Measurements from ENCODE around the gene MAP3K5.

Gene MAP3K5

GRCh38 chr6:136534268-136534667, 258.0 kb downstream of the MAP3K5 start:
- Mint-ChIP-seq H3K9me3 (no peaks in the 10 kb centered on the region), H3K4me3 (no peak overlapping the region), H3K27ac (no peak overlapping the region), H3K4me1 (no peaks in the 10 kb centered on the region), H3K27me3 (peaks cover 10% of the 10 kb centered on the region), H3K36me3 (no peaks in the 10 kb centered on the region)
- DNase-seq (ENCODE audit: low spot score in 2 of 2) (no peak), ATAC-seq (ENCODE audit: low read depth) (no peak)

- no peaks in the 10 kb centered on the region for H3K4me1 Mint-ChIP-seq
- H3K27me3 Mint-ChIP-seq = peaks cover 10% of the 10 kb centered on the region
- DNase-seq (ENCODE audit: low spot score in 2 of 2) (no peak), ATAC-seq (ENCODE audit: low read depth) (no peak)
- H3K9me3 Mint-ChIP-seq = no peaks in the 10 kb centered on the region
- no peaks in the 10 kb centered on the region for H3K36me3 Mint-ChIP-seq
- no peak overlapping the region for H3K4me3 Mint-ChIP-seq
- no peak overlapping the region for H3K27ac Mint-ChIP-seq
Observed at GRCh38 chr6:136533487-136533886, 258.8 kb downstream of the MAP3K5 start.

- Mint-ChIP-seq H3K9me3 (no peaks in the 10 kb centered on the region), H3K27ac (no peak overlapping the region), H3K4me3 (no peak overlapping the region), H3K27me3 (peaks cover 13% of the 10 kb centered on the region), H3K36me3 (no peaks in the 10 kb centered on the region), H3K4me1 (no peaks in the 10 kb centered on the region)
- DNase-seq (ENCODE audit: low spot score in 2 of 2) (no peak), ATAC-seq (ENCODE audit: low read depth) (no peak)
Observed at GRCh38 chr6:136532030-136532429, 260.2 kb downstream of the MAP3K5 start.

- no peaks in the 10 kb centered on the region for H3K9me3 Mint-ChIP-seq
- ATAC-seq (ENCODE audit: low read depth) (no peak), DNase-seq (ENCODE audit: low spot score in 2 of 2) (no peak)
- H3K27ac Mint-ChIP-seq = no peak overlapping the region
- H3K4me3 Mint-ChIP-seq = no peak overlapping the region
- H3K4me1 Mint-ChIP-seq = peaks cover 8% of the 10 kb centered on the region
- H3K27me3 Mint-ChIP-seq = peaks cover 22% of the 10 kb centered on the region
- no peaks in the 10 kb centered on the region for H3K36me3 Mint-ChIP-seq
Observed at GRCh38 chr6:136529710-136530109, 262.6 kb downstream of the MAP3K5 start.

GRCh38 chr6:136528477-136528876, 263.8 kb downstream of the MAP3K5 start:
- ATAC-seq (ENCODE audit: low read depth) = no peak
- no peak overlapping the region for H3K27ac Mint-ChIP-seq
- no peak for DNase-seq (ENCODE audit: low spot score in 2 of 2)
- H3K4me3 Mint-ChIP-seq = no peak overlapping the region
- peaks cover 22% of the 10 kb centered on the region for H3K27me3 Mint-ChIP-seq
- H3K36me3 Mint-ChIP-seq = no peaks in the 10 kb centered on the region
- no peaks in the 10 kb centered on the region for H3K9me3 Mint-ChIP-seq
- peaks cover 8% of the 10 kb centered on the region for H3K4me1 Mint-ChIP-seq

- H3K27me3 Mint-ChIP-seq = peaks cover 23% of the 10 kb centered on the region
- no peak overlapping the region for H3K27ac Mint-ChIP-seq
- no peak overlapping the region for H3K4me3 Mint-ChIP-seq
- H3K36me3 Mint-ChIP-seq = no peaks in the 10 kb centered on the region
- ATAC-seq (ENCODE audit: low read depth) (no peak), DNase-seq (ENCODE audit: low spot score in 2 of 2) (no peak)
- H3K9me3 Mint-ChIP-seq = no peaks in the 10 kb centered on the region
- peaks cover 8% of the 10 kb centered on the region for H3K4me1 Mint-ChIP-seq
Observed at GRCh38 chr6:136527831-136528230, 264.4 kb downstream of the MAP3K5 start.

- H3K9me3 Mint-ChIP-seq = no peaks in the 10 kb centered on the region
- H3K27me3 Mint-ChIP-seq = peaks cover 23% of the 10 kb centered on the region
- peaks cover 8% of the 10 kb centered on the region for H3K4me1 Mint-ChIP-seq
- no peaks in the 10 kb centered on the region for H3K36me3 Mint-ChIP-seq
- ATAC-seq (ENCODE audit: low read depth) (no peak), DNase-seq (ENCODE audit: low spot score in 2 of 2) (no peak)
- H3K27ac Mint-ChIP-seq = no peak overlapping the region
- no peak overlapping the region for H3K4me3 Mint-ChIP-seq
Observed at GRCh38 chr6:136526937-136527336, 265.3 kb downstream of the MAP3K5 start.

- peaks cover 8% of the 10 kb centered on the region for H3K4me1 Mint-ChIP-seq
- H3K27me3 Mint-ChIP-seq = peaks cover 20% of the 10 kb centered on the region
- H3K4me3 Mint-ChIP-seq = no peak overlapping the region
- H3K27ac Mint-ChIP-seq = no peak overlapping the region
- DNase-seq (ENCODE audit: low spot score in 2 of 2) = peak in 1 of 2 donors; percentile 3
- H3K36me3 Mint-ChIP-seq = no peaks in the 10 kb centered on the region
- ATAC-seq (ENCODE audit: low read depth) = peak; percentile 46
- H3K9me3 Mint-ChIP-seq = no peaks in the 10 kb centered on the region
Observed at GRCh38 chr6:136526196-136526930, 265.9 kb downstream of the MAP3K5 start.

- H3K27ac Mint-ChIP-seq = no peak overlapping the region
- H3K9me3 Mint-ChIP-seq = no peaks in the 10 kb centered on the region
- DNase-seq (ENCODE audit: low spot score in 2 of 2) (no peak), ATAC-seq (ENCODE audit: low read depth) (no peak)
- no peaks in the 10 kb centered on the region for H3K36me3 Mint-ChIP-seq
- peaks cover 18% of the 10 kb centered on the region for H3K27me3 Mint-ChIP-seq
- H3K4me3 Mint-ChIP-seq = no peak overlapping the region
- peaks cover 8% of the 10 kb centered on the region for H3K4me1 Mint-ChIP-seq
Observed at GRCh38 chr6:136525586-136526195, 266.6 kb downstream of the MAP3K5 start.

GRCh38 chr6:136524936-136525413, 267.3 kb downstream of the MAP3K5 start:
- ATAC-seq (ENCODE audit: low read depth) (peak; percentile 62), DNase-seq (ENCODE audit: low spot score in 2 of 2) (no peak)
- H3K9me3 Mint-ChIP-seq = no peaks in the 10 kb centered on the region
- H3K36me3 Mint-ChIP-seq = no peaks in the 10 kb centered on the region
- no peak overlapping the region for H3K27ac Mint-ChIP-seq
- H3K4me1 Mint-ChIP-seq = peaks cover 8% of the 10 kb centered on the region
- H3K27me3 Mint-ChIP-seq = peaks cover 23% of the 10 kb centered on the region
- no peak overlapping the region for H3K4me3 Mint-ChIP-seq

GRCh38 chr6:136524339-136524935, 267.8 kb downstream of the MAP3K5 start:
- Mint-ChIP-seq H3K4me3 (no peak overlapping the region), H3K9me3 (no peaks in the 10 kb centered on the region), H3K36me3 (no peaks in the 10 kb centered on the region), H3K4me1 (peaks cover 8% of the 10 kb centered on the region), H3K27me3 (peaks cover 23% of the 10 kb centered on the region), H3K27ac (no peak overlapping the region)
- DNase-seq (ENCODE audit: low spot score in 2 of 2) = no peak
- no peak for ATAC-seq (ENCODE audit: low read depth)

- H3K27me3 Mint-ChIP-seq = peaks cover 17% of the 10 kb centered on the region
- H3K27ac Mint-ChIP-seq = no peak overlapping the region
- H3K36me3 Mint-ChIP-seq = no peaks in the 10 kb centered on the region
- H3K4me3 Mint-ChIP-seq = no peak overlapping the region
- no peaks in the 10 kb centered on the region for H3K9me3 Mint-ChIP-seq
- H3K4me1 Mint-ChIP-seq = peaks cover 8% of the 10 kb centered on the region
- DNase-seq (ENCODE audit: low spot score in 2 of 2) (no peak), ATAC-seq (ENCODE audit: low read depth) (no peak)
Observed at GRCh38 chr6:136523196-136523595, 269.1 kb downstream of the MAP3K5 start.

- H3K4me1 Mint-ChIP-seq = peaks cover 8% of the 10 kb centered on the region
- DNase-seq (ENCODE audit: low spot score in 2 of 2) (no peak), ATAC-seq (ENCODE audit: low read depth) (no peak)
- no peaks in the 10 kb centered on the region for H3K9me3 Mint-ChIP-seq
- no peaks in the 10 kb centered on the region for H3K36me3 Mint-ChIP-seq
- no peak overlapping the region for H3K4me3 Mint-ChIP-seq
- peaks cover 17% of the 10 kb centered on the region for H3K27me3 Mint-ChIP-seq
- no peak overlapping the region for H3K27ac Mint-ChIP-seq
Observed at GRCh38 chr6:136522636-136523035, 269.6 kb downstream of the MAP3K5 start.

GRCh38 chr6:136521911-136522310, 270.4 kb downstream of the MAP3K5 start:
- DNase-seq (ENCODE audit: low spot score in 2 of 2) = no peak
- H3K4me3 Mint-ChIP-seq = no peak overlapping the region
- H3K27ac Mint-ChIP-seq = no peak overlapping the region
- H3K36me3 Mint-ChIP-seq = no peaks in the 10 kb centered on the region
- no peaks in the 10 kb centered on the region for H3K9me3 Mint-ChIP-seq
- no peak for ATAC-seq (ENCODE audit: low read depth)
- H3K27me3 Mint-ChIP-seq = peaks cover 17% of the 10 kb centered on the region
- H3K4me1 Mint-ChIP-seq = peaks cover 8% of the 10 kb centered on the region
